Neuronal stem cell (in vitro differentiated cells): Measurements from ENCODE around the gene ITGAL.

Source experiments
- DNase-seq: peaks from one replicate; pipeline ENCODE4 v3.0.0-alpha.2; 2013; ENCODE audit warnings: low spot score
- H2AFZ ChIP-seq: one replicate; pipeline ENCODE4 v1.6.1; 2013; ENCODE audit warnings: mild to moderate bottlenecking, low read length, inconsistent platforms
- H2AK5ac ChIP-seq: 2 replicates; pipeline ENCODE4 v1.6.1; 2013; ENCODE audit warnings: low read depth, mild to moderate bottlenecking, inconsistent platforms, low read length, moderate library complexity, mixed read lengths
- H2BK120ac ChIP-seq: 2 replicates; pipeline ENCODE4 v1.6.1; 2013; ENCODE audit warnings: low read depth, mild to moderate bottlenecking, inconsistent platforms, low read length, moderate library complexity, mixed read lengths
- H2BK12ac ChIP-seq: one replicate; pipeline ENCODE4 v1.6.1; 2013; ENCODE audit warnings: low read length, inconsistent platforms
- H2BK15ac ChIP-seq: 2 replicates; pipeline ENCODE4 v1.6.1; 2013; ENCODE audit warnings: mild to moderate bottlenecking, low read length, inconsistent platforms, mixed read lengths
- H2BK5ac ChIP-seq: one replicate; pipeline ENCODE4 v1.6.1; 2013; ENCODE audit warnings: inconsistent platforms, mild to moderate bottlenecking, low read length, moderate library complexity
- H3K14ac ChIP-seq: one replicate; pipeline ENCODE4 v1.6.1; 2013; ENCODE audit warnings: low read length, inconsistent platforms
- H3K18ac ChIP-seq: 2 replicates; pipeline ENCODE4 v1.6.1; 2013; ENCODE audit warnings: low read length, inconsistent platforms
- H3K23ac ChIP-seq: 2 replicates; pipeline ENCODE4 v1.6.1; 2013; ENCODE audit warnings: low read depth, mild to moderate bottlenecking, mixed read lengths, low read length, inconsistent platforms; ENCODE audit not compliant: poor library complexity
- H3K27ac ChIP-seq: replicated peaks from 3 replicates; pipeline ENCODE4 v1.5.1; 2013; ENCODE audit warnings: low read length, inconsistent platforms
- H3K27me3 ChIP-seq, 3 experiments: 2 replicates each; pipeline ENCODE4 v1.6.1; 2013; ENCODE audit warnings: low read length in 3 of 3, mild to moderate bottlenecking in 2 of 3, inconsistent platforms in 1 of 3, low read depth in 1 of 3, mixed read lengths in 1 of 3, moderate library complexity in 1 of 3; ENCODE audit not compliant: control insufficient read depth in 3 of 3, insufficient read depth in 3 of 3
- H3K36me3 ChIP-seq, 2 donors: replicated peaks in 1 of 2; 2 replicates each; pipeline ENCODE4 v1.6.1; 2013; ENCODE audit warnings: low read length in 2 of 2; ENCODE audit not compliant: control insufficient read depth in 2 of 2, insufficient read depth in 2 of 2
- H3K4ac ChIP-seq: 2 replicates; pipeline ENCODE4 v1.6.1; 2013; ENCODE audit warnings: inconsistent platforms, mild to moderate bottlenecking, low read length, moderate library complexity
- H3K4me1 ChIP-seq, 2 donors: 1 replicate in 1 of 2; 2 replicates in 1 of 2; pipeline ENCODE4 v1.6.1; 2013; ENCODE audit warnings: low read length in 2 of 2, low read depth in 1 of 2; ENCODE audit not compliant: control insufficient read depth in 2 of 2, insufficient read depth in 1 of 2
- H3K4me2 ChIP-seq: one replicate; pipeline ENCODE4 v1.6.1; 2013; ENCODE audit warnings: mild to moderate bottlenecking, low read length, inconsistent platforms; ENCODE audit not compliant: insufficient read depth, poor library complexity, severe bottlenecking
- H3K4me3 ChIP-seq, 2 donors: 2 replicates each; pipeline ENCODE4 v1.5.1; 2013; ENCODE audit warnings: low read length in 2 of 2, mild to moderate bottlenecking in 2 of 2, inconsistent platforms in 1 of 2, moderate library complexity in 1 of 2
- H3K79me1 ChIP-seq: one replicate; pipeline ENCODE4 v1.6.1; 2013; ENCODE audit warnings: low read depth, mild to moderate bottlenecking, inconsistent platforms, low read length, moderate library complexity
- H3K9ac ChIP-seq: one replicate; pipeline ENCODE4 v1.6.1; 2013; ENCODE audit warnings: mild to moderate bottlenecking, low read depth, low read length, inconsistent platforms; ENCODE audit not compliant: poor library complexity
- H3K9me3 ChIP-seq, 2 donors: replicated peaks in 1 of 2; 2 replicates each; pipeline versions ENCODE3 to v1.6.1; 2013; ENCODE audit warnings: low read length in 2 of 2, mild to moderate bottlenecking in 2 of 2, inconsistent platforms in 1 of 2, low read depth in 1 of 2, mixed read lengths in 1 of 2, moderate library complexity in 1 of 2; ENCODE audit not compliant: control insufficient read depth in 2 of 2, insufficient read depth in 1 of 2
- H4K8ac ChIP-seq: one replicate; pipeline ENCODE4 v1.6.1; 2013; ENCODE audit warnings: low read depth, mild to moderate bottlenecking, inconsistent platforms, low read length, moderate library complexity
- H4K91ac ChIP-seq: one replicate; pipeline ENCODE4 v1.6.1; 2013; ENCODE audit warnings: low read length, low read depth, mild to moderate bottlenecking, inconsistent platforms; ENCODE audit not compliant: poor library complexity
- WGBS, 2 donors: extraction: QIAGEN DNeasy Blood & Tissue Kit; methylation state at CpG; one replicate each; pipeline ENCODE4 v1.1.7; 2013; ENCODE audit warnings: missing lambda C conversion rate in 2 of 2, mixed read lengths in 1 of 2; ENCODE audit not compliant: insufficient read length in 2 of 2, insufficient replicate concordance in 1 of 2; ENCODE audit errors: extremely low coverage in 2 of 2; 5-methylcytosine and 5-hydroxymethylcytosine counted together

Gene ITGAL

DNA sequence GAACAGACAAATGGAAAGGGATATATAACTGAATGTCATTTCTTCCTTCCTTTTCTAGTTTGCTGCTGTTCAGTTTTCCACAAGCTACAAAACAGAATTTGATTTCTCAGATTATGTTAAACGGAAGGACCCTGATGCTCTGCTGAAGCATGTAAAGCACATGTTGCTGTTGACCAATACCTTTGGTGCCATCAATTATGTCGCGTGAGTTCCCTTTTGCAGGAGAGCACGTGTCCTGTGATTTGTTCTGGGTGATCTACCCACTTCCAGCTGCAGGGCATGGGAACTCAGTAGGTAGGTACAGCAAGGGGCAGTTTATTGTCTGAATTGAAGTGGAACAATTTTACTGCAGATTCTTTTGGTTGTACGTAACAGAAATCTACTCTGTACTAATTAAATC lies 8.8 kb downstream of the ITGAL start:
- Histone ChIP-seq H3K36me3 (no peaks in the 10 kb centered on the region), H3K14ac (no peak overlapping the region), H3K9me3 (no peaks in the 10 kb centered on the region), H3K27ac (no peak overlapping the region), H3K4me1 (no peaks in the 10 kb centered on the region), H3K18ac (no peak overlapping the region), H3K4ac (no peak overlapping the region), H3K4me2 (no peak overlapping the region), H2BK120ac (no peak overlapping the region), H2AFZ (no peak overlapping the region), H2BK15ac (no peak overlapping the region), H2BK5ac (no peak overlapping the region), H4K8ac (no peak overlapping the region), H3K27me3 (no peaks in the 10 kb centered on the region), H2BK12ac (no peak overlapping the region), H3K4me3 (no peak overlapping the region), H2AK5ac (no peak overlapping the region), H3K23ac (no peak overlapping the region), H3K9ac (no peak overlapping the region), H4K91ac (no peak overlapping the region), H3K79me1 (no peaks in the 10 kb centered on the region)
- DNase-seq = no peak
- WGBS, 2 donors = no CpG with 5 or more reads among the region's 5 CpGs

DNA sequence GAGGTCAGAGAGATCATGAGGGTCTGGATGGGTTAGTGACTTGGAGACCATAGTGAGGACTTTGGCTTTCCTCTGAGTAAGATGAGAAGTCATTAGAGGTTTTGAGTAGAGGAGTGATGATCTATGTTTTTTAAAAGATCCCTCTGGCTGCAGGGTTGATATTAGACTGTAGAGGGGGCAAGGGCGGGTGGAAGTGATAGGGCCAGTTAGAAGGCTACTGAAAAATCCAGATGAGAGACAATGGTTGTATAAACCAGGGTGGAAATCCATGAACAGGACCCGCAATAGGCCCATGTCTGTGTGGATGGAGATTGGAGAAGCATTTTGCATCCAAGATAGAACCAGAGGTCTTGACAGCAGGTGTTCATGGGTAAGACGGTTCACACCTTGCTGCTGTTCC lies 9.8 kb downstream of the ITGAL start:
- DNase-seq = no peak
- no peak overlapping the region for H3K18ac ChIP-seq
- no peaks in the 10 kb centered on the region for H3K79me1 ChIP-seq
- H3K27ac ChIP-seq = no peak overlapping the region
- H3K9me3 ChIP-seq = no peaks in the 10 kb centered on the region
- H3K36me3 ChIP-seq = no peaks in the 10 kb centered on the region
- no peak overlapping the region for H2BK5ac ChIP-seq
- no peak overlapping the region for H3K23ac ChIP-seq
- no peak overlapping the region for H2BK120ac ChIP-seq
- H3K4ac ChIP-seq = no peak overlapping the region
- WGBS, 2 donors = no CpG with 5 or more reads among the region's 3 CpGs
- no peaks in the 10 kb centered on the region for H3K4me1 ChIP-seq
- no peak overlapping the region for H4K91ac ChIP-seq
- H3K4me2 ChIP-seq = no peak overlapping the region
- no peak overlapping the region for H2AFZ ChIP-seq
- H2AK5ac ChIP-seq = no peak overlapping the region
- H3K27me3 ChIP-seq = peaks cover 0 to 2% (median 0%) of the 10 kb centered on the region in 3 experiments
- no peak overlapping the region for H2BK12ac ChIP-seq
- H3K14ac ChIP-seq = no peak overlapping the region
- H3K4me3 ChIP-seq = no peak overlapping the region
- H3K9ac ChIP-seq = no peak overlapping the region
- no peak overlapping the region for H2BK15ac ChIP-seq
- no peak overlapping the region for H4K8ac ChIP-seq

DNA sequence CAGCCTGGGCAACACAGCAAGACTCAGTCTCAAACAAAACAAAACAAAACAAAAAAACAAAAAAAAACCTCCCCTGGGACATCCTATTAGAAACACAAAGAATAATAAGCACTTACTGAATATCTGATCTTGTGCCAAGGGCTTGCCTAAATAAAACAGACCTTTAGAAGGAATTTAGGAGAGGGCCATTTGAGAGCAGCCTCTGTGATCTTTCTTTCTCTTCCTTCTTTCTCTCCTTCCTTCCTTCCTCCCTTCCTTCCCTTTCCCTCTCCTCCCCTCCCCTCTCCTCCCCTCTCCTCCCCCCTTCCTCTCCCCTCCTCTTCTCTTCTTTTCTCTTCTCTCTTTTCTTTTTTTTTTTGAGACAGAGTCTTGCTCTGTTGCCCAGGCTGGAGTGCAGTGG lies 12.3 kb downstream of the ITGAL start:
- peaks cover 0 to 4% of the 10 kb centered on the region in 2 donors for H3K4me1 ChIP-seq
- H3K79me1 ChIP-seq = no peaks in the 10 kb centered on the region
- no peak overlapping the region for H3K23ac ChIP-seq

DNA sequence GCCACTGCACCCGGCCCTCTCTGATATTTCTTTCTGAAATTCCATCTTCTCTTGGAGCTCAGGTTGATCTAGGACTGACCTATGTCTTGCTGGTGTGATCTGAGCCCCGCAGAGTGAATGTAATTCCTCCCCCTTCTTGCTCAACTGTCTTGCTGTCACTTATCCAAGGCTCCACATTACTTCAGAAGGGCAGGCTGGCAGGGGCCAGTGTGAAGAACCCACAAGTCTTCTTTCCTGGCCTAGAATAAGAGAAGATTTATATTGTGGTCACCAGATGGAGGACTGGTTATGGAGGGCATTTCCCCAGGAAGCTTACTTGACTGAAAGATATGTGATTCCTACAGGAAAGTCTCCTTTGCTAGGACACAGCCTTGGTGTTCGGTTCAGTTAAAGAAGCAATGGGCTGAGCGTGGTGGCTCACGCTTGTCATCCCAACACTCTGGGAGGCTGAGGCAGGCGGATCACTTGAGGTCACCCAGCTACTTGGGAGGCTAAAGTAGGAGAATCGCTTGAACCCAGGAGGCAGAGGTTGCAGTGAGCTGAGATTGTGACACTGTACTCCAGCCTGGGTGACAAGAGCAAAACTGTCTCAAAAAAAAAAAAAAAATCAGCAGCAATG lies 13.4 kb downstream of the ITGAL start:
- no peak overlapping the region for H3K18ac ChIP-seq
- H3K4ac ChIP-seq = no peak overlapping the region
- no peak overlapping the region for H2BK5ac ChIP-seq
- no peak overlapping the region for H3K9ac ChIP-seq
- H2BK15ac ChIP-seq = no peak overlapping the region
- H3K36me3 ChIP-seq = no peaks in the 10 kb centered on the region
- H3K14ac ChIP-seq = no peak overlapping the region
- WGBS, 2 donors = no CpG with 5 or more reads among the region's 7 CpGs
- no peak overlapping the region for H3K27ac ChIP-seq
- no peak overlapping the region for H2BK120ac ChIP-seq
- no peak overlapping the region for H2AFZ ChIP-seq
- no peak overlapping the region for H2BK12ac ChIP-seq
- peaks cover 2 to 7% of the 10 kb centered on the region in 2 donors for H3K4me1 ChIP-seq
- H2AK5ac ChIP-seq = no peak overlapping the region
- no peaks in the 10 kb centered on the region for H3K9me3 ChIP-seq
- no peak overlapping the region for H3K4me2 ChIP-seq
- peaks cover 0 to 5% (median 0%) of the 10 kb centered on the region in 3 experiments for H3K27me3 ChIP-seq
- H3K4me3 ChIP-seq = no peak overlapping the region
- no peak for DNase-seq
- no peak overlapping the region for H4K91ac ChIP-seq
- no peak overlapping the region for H3K23ac ChIP-seq
- no peaks in the 10 kb centered on the region for H3K79me1 ChIP-seq
- no peak overlapping the region for H4K8ac ChIP-seq

More for the DNA sequence above, 12.3 kb downstream of the ITGAL start:
- no peaks in the 10 kb centered on the region for H3K36me3 ChIP-seq
- no peak overlapping the region for H2AK5ac ChIP-seq
- H3K27me3 ChIP-seq = peaks cover 0 to 5% (median 0%) of the 10 kb centered on the region in 3 experiments
- H2BK12ac ChIP-seq = no peak overlapping the region
- no peak overlapping the region for H3K14ac ChIP-seq
- no peak overlapping the region for H2BK5ac ChIP-seq
- H4K8ac ChIP-seq = no peak overlapping the region
- H2BK120ac ChIP-seq = no peak overlapping the region
- no peak overlapping the region for H3K9ac ChIP-seq
- no peak overlapping the region for H3K4me3 ChIP-seq
- no peak overlapping the region for H3K4ac ChIP-seq
- no peaks in the 10 kb centered on the region for H3K9me3 ChIP-seq
- no peak overlapping the region for H3K4me2 ChIP-seq
- no peak for DNase-seq
- no peak overlapping the region for H2AFZ ChIP-seq
- H3K27ac ChIP-seq = no peak overlapping the region
- no peak overlapping the region for H3K18ac ChIP-seq
- H2BK15ac ChIP-seq = no peak overlapping the region
- no peak overlapping the region for H4K91ac ChIP-seq
